Suppressor macrophage (primary cell): ENCODE measurements around the gene OPHN1.
A peak's percentile ranks its signal among the peaks of the same experiment; 100 is the strongest.

Source experiments
- DNase-seq, 4 experiments: peaks; one replicate each; pipeline ENCODE4 v3.0.0-alpha.2; 2020 to 2022

Gene OPHN1

GRCh38 chrX:68059469-68059868 is 373.8 kb downstream of the OPHN1 start:
- no peak for DNase-seq

- DNase-seq, result no peak
These were observed 383.8 kb downstream of the OPHN1 start for GRCh38 chrX:68049466-68049865.

GRCh38 chrX:68048774-68049173 is 384.5 kb downstream of the OPHN1 start:
- DNase-seq, result no peak

GRCh38 chrX:68045008-68045577 is 388.2 kb downstream of the OPHN1 start:
- no peak for DNase-seq

GRCh38 chrX:68043713-68044438 is 389.4 kb downstream of the OPHN1 start:
- no peak for DNase-seq

GRCh38 chrX:68041110-68041509 is 392.2 kb downstream of the OPHN1 start:
- no peak for DNase-seq

GRCh38 chrX:68018248-68019203 is 414.8 kb downstream of the OPHN1 start:
- DNase-seq, result peak; percentile 2 to 40 (median 28)

GRCh38 chrX:67998540-67998939 is 434.8 kb downstream of the OPHN1 start:
- no peak for DNase-seq
